Measurements from ENCODE around the gene TCF4.

TCF4 gene

GRCh38 chr18:55380589-55380988, 207.4 kb downstream of the TCF4 start (continued):
- TF ChIP-seq, protein P1, sequence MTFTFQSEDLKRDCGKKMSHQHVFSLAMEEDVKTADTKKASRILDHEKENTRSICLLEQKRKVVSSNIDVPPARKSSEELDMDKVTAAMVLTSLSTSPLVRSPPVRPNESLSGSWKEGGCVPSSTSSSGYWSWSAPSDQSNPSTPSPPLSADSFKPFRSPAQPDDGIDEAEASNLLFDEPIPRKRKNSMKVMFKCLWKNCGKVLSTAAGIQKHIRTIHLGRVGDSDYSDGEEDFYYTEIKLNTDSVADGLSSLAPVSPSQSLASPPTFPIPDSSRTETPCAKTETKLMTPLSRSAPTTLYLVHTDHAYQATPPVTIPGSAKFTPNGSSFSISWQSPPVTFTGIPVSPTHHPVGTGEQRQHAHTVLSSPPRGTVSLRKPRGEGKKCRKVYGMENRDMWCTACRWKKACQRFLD (tag by site-specific recombination; IDR thresholded peaks at IDR 0.05) = no peak
- TF ChIP-seq ZNF830 (tag by site-specific recombination; IDR thresholded peaks at IDR 0.05; ENCODE audit: low read depth) (no peak), ZNF654 (tag by site-specific recombination; IDR thresholded peaks at IDR 0.05; ENCODE audit: low read depth) (no peak), MZF1 (tag by site-specific recombination; IDR thresholded peaks at IDR 0.05; ENCODE audit: borderline replicate concordance) (no peak), OSR2 (tag by site-specific recombination; IDR thresholded peaks at IDR 0.05) (no peak)

DNA sequence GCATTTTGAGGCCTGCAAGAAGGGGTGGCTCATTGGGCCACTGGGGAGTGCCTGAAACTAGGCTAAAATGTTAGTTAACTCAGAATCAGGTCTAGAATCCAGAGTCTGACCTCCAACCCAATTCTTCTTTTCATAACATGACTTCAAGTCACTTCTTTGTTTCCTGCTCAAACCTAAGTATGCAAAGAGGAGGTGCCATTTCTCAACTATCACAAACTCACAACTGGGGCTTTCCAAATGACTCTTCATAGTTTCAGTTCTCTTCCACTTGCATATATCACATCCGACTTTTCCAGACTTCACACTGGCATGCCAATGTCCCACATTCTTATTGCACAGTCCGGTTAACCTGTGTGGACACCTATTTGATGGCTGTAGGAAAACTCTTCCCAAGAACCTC, 211.6 kb downstream of the TCF4 start:
- Histone ChIP-seq H3K9me3 (ENCODE audit: control insufficient read depth, insufficient read depth, low read depth, low read length) (no peaks in the 10 kb centered on the region), H3K4me3 (ENCODE audit: low read depth, low read length) (no peak overlapping the region), H3K4me1 (ENCODE audit: control insufficient read depth, insufficient read depth, low read length) (no peaks in the 10 kb centered on the region), H3K36me3 (ENCODE audit: control insufficient read depth in 2 of 2, insufficient read depth in 1 of 2, low read length in 2 of 2) (no peaks in the 10 kb centered on the region), H3K27ac (ENCODE audit: extremely low read depth, low read depth, low read length) (no peak overlapping the region)
- TF ChIP-seq ZNF155 (tag by site-specific recombination; IDR thresholded peaks at IDR 0.05) = no peak
- ChIA-PET CTCF (interaction anchor here (0.7 kb wide), 1 partner anchor 8 kb away, joined by 3 read pairs; no protein-coding TSS in a partner anchor), POLR2A (interaction anchor here (0.7 kb wide), 1 partner anchor 622 kb away, joined by 6 read pairs; no protein-coding TSS in a partner anchor)

DNA sequence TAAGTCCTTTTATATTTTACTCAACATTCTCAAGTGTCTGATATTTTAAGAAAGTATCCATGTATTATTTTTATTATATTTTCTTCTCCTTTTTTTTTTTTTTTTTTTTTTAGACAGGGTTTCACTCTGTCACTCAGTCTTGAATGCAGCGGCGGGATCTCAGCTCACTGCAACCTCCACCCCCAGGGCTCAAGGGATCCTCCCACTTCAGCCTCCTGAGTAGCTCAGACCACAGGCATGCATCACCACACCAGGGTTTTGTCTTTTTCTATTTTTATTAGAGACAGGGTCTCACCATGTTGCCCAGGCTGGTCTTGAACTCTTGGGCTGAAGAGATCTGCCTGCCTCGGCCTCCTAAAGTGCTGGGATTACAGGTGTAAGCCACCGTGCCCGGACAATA, 212.1 kb downstream of the TCF4 start:
- TF ChIP-seq, protein P2, sequence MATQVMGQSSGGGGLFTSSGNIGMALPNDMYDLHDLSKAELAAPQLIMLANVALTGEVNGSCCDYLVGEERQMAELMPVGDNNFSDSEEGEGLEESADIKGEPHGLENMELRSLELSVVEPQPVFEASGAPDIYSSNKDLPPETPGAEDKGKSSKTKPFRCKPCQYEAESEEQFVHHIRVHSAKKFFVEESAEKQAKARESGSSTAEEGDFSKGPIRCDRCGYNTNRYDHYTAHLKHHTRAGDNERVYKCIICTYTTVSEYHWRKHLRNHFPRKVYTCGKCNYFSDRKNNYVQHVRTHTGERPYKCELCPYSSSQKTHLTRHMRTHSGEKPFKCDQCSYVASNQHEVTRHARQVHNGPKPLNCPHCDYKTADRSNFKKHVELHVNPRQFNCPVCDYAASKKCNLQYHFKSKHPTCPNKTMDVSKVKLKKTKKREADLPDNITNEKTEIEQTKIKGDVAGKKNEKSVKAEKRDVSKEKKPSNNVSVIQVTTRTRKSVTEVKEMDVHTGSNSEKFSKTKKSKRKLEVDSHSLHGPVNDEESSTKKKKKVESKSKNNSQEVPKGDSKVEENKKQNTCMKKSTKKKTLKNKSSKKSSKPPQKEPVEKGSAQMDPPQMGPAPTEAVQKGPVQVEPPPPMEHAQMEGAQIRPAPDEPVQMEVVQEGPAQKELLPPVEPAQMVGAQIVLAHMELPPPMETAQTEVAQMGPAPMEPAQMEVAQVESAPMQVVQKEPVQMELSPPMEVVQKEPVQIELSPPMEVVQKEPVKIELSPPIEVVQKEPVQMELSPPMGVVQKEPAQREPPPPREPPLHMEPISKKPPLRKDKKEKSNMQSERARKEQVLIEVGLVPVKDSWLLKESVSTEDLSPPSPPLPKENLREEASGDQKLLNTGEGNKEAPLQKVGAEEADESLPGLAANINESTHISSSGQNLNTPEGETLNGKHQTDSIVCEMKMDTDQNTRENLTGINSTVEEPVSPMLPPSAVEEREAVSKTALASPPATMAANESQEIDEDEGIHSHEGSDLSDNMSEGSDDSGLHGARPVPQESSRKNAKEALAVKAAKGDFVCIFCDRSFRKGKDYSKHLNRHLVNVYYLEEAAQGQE (tag by site-specific recombination; IDR thresholded peaks at IDR 0.05) = no peak
- TF ChIP-seq ZNF600 (tag by site-specific recombination; IDR thresholded peaks at IDR 0.05) (no peak), ZNF626 (tag by site-specific recombination; IDR thresholded peaks at IDR 0.05) (no peak), ZNF501 (tag by site-specific recombination; IDR thresholded peaks at IDR 0.05) (no peak)
- no peaks in the 10 kb centered on the region for H3K36me3 ChIP-seq (ENCODE audit: control insufficient read depth in 2 of 2, insufficient read depth in 1 of 2, low read length in 2 of 2)
- no peaks in the 10 kb centered on the region for H3K4me1 ChIP-seq (ENCODE audit: control insufficient read depth, insufficient read depth, low read length)
- H3K27ac ChIP-seq (ENCODE audit: extremely low read depth, low read depth, low read length) = no peak overlapping the region
- POLR2A ChIA-PET = interaction anchor here (0.7 kb wide), 1 partner anchor 623 kb away, joined by 6 read pairs; no protein-coding TSS in a partner anchor
- H3K4me3 ChIP-seq (ENCODE audit: low read depth, low read length) = no peak overlapping the region
- no peaks in the 10 kb centered on the region for H3K9me3 ChIP-seq (ENCODE audit: control insufficient read depth, insufficient read depth, low read depth, low read length)
- CTCF ChIA-PET = interaction anchor here (0.7 kb wide), 1 partner anchor 9 kb away, joined by 3 read pairs; no protein-coding TSS in a partner anchor

GRCh38 chr18:55374741-55375140, 213.3 kb downstream of the TCF4 start:
- Histone ChIP-seq H3K36me3 (ENCODE audit: control insufficient read depth in 2 of 2, insufficient read depth in 1 of 2, low read length in 2 of 2) (no peaks in the 10 kb centered on the region), H3K4me1 (ENCODE audit: control insufficient read depth, insufficient read depth, low read length) (no peaks in the 10 kb centered on the region), H3K9me3 (ENCODE audit: control insufficient read depth, insufficient read depth, low read depth, low read length) (no peaks in the 10 kb centered on the region), H3K4me3 (ENCODE audit: low read depth, low read length) (no peak overlapping the region), H3K27ac (ENCODE audit: extremely low read depth, low read depth, low read length) (no peak overlapping the region)
- POLR2A ChIA-PET = no interaction called here
- TF ChIP-seq GLI2 (tag by site-specific recombination; IDR thresholded peaks at IDR 0.05; ENCODE audit: borderline replicate concordance, low read depth) = no peak
- no peak for TF ChIP-seq ZNF280D (tag by site-specific recombination; IDR thresholded peaks at IDR 0.05)
- TF ChIP-seq, protein P3, sequence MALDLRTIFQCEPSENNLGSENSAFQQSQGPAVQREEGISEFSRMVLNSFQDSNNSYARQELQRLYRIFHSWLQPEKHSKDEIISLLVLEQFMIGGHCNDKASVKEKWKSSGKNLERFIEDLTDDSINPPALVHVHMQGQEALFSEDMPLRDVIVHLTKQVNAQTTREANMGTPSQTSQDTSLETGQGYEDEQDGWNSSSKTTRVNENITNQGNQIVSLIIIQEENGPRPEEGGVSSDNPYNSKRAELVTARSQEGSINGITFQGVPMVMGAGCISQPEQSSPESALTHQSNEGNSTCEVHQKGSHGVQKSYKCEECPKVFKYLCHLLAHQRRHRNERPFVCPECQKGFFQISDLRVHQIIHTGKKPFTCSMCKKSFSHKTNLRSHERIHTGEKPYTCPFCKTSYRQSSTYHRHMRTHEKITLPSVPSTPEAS (tag by site-specific recombination; IDR thresholded peaks at IDR 0.05) = no peak
- CTCF ChIA-PET = interaction anchor here (0.6 to 1.3 kb wide), 2 partner anchors 66 to 141 kb away, joined by 3 to 4 read pairs; no protein-coding TSS in a partner anchor
